ENCODE data around the gene DRC7.

Gene DRC7

GRCh38 chr16:57658130-57658877 is 36.3 kb upstream of the DRC7 start:
- intact Hi-C loops (cut with DNase I; ENCODE audit: low total_unique reads), result no loop called here
- Histone ChIP-seq H3K4me3 (no peak overlapping the region), H3K27me3 (peaks cover 0 to 16% of the 10 kb centered on the region in 2 donors), H3K9me3 (no peaks in the 10 kb centered on the region), H3K36me3 (peaks cover 0 to 59% (median 0%) of the 10 kb centered on the region in 3 donors), H3K4me1 (no peaks in the 10 kb centered on the region), H3K27ac (no peak overlapping the region)
- no peak for TF ChIP-seq CTCF (IDR thresholded peaks at IDR 0.05)
- no peak for DNase-seq

GRCh38 chr16:57658878-57659674 is 35.5 kb upstream of the DRC7 start:
- peaks cover 0 to 16% of the 10 kb centered on the region in 2 donors for H3K27me3 ChIP-seq
- DNase-seq, result no peak
- no peak overlapping the region for H3K27ac ChIP-seq
- TF ChIP-seq CTCF (IDR thresholded peaks at IDR 0.05), result no peak
- H3K36me3 ChIP-seq, result peaks cover 0 to 67% (median 0%) of the 10 kb centered on the region in 3 donors
- no peaks in the 10 kb centered on the region for H3K9me3 ChIP-seq
- H3K4me3 ChIP-seq, result no peak overlapping the region
- intact Hi-C loops (cut with DNase I; ENCODE audit: low total_unique reads), result no loop called here
- H3K4me1 ChIP-seq, result no peaks in the 10 kb centered on the region

- Histone ChIP-seq H3K27ac (no peak overlapping the region), H3K9me3 (no peaks in the 10 kb centered on the region), H3K27me3 (peaks cover 0 to 13% of the 10 kb centered on the region in 2 donors), H3K4me1 (no peaks in the 10 kb centered on the region), H3K36me3 (peaks cover 0 to 73% (median 0%) of the 10 kb centered on the region in 3 donors), H3K4me3 (no peak overlapping the region)
- TF ChIP-seq CTCF (IDR thresholded peaks at IDR 0.05), result no peak
- DNase-seq, result no peak
- intact Hi-C loops (cut with DNase I; ENCODE audit: low total_unique reads), result no loop called here
Measured at GRCh38 chr16:57660715-57661463, 33.7 kb upstream of the DRC7 start.

GRCh38 chr16:57661510-57661909 is 33.1 kb upstream of the DRC7 start:
- no peaks in the 10 kb centered on the region for H3K4me1 ChIP-seq
- H3K36me3 ChIP-seq, result peaks cover 0 to 73% (median 0%) of the 10 kb centered on the region in 3 donors
- no peaks in the 10 kb centered on the region for H3K9me3 ChIP-seq
- peaks cover 0 to 12% of the 10 kb centered on the region in 2 donors for H3K27me3 ChIP-seq
- no peak for TF ChIP-seq CTCF (IDR thresholded peaks at IDR 0.05)
- intact Hi-C loops (cut with DNase I; ENCODE audit: low total_unique reads), result no loop called here
- DNase-seq, result no peak
- no peak overlapping the region for H3K27ac ChIP-seq
- H3K4me3 ChIP-seq, result no peak overlapping the region
